NB4 (cell line): ENCODE data around the gene TSTD1.

Experiments
- TF ChIP-seq, protein P1 (sequence below): IDR thresholded peaks from one replicate; pipeline ENCODE4 v1.5.1; 2012; ENCODE audit warnings: low read depth, low read length
- TF ChIP-seq, protein P2 (sequence below): IDR thresholded peaks from 2 replicates; pipeline ENCODE4 v1.6.1; 2011; ENCODE audit warnings: low read depth, low read length

DNA sequence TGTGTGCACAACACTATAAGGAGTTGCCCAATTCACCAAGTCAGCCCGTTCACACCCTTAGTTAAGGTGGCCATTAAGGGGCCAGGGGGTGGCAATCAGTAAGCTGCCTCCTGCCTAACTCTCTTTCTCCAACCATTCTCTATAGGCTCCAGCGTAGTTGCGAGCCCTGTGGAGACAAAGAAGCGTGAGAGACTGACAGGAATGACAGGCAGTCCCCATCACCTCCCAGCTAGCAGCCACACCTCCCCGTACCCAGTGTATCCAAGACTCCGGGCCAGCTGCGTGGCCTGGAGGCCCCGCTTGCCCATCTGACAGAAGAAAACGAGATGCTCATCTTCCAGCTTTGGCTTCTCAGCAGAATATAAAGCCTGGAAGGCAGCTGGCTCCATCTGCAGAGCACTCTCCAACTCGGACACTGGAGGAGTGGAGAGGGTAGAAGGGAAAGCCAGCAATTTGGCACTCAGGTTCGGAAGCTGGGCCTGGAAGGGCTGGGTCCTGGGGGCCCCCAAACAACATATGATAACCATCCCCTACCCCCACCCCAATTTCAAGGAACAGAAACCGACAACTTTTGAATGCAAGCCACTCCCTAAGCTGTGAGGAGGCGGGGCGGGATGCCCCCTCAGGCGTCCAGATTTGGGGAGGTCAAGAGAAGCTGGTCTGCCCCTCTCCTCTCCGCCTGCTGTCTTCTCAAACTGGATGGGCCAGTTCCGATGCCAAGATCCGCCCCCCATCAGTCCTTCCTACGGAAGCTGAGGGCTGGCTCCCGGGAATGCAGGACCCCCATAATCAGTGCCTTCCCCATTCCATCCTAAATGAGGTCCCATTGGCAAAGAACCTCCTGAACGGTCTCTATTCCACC, 872 bp downstream of the TSTD1 start:
- TF ChIP-seq, protein P1, sequence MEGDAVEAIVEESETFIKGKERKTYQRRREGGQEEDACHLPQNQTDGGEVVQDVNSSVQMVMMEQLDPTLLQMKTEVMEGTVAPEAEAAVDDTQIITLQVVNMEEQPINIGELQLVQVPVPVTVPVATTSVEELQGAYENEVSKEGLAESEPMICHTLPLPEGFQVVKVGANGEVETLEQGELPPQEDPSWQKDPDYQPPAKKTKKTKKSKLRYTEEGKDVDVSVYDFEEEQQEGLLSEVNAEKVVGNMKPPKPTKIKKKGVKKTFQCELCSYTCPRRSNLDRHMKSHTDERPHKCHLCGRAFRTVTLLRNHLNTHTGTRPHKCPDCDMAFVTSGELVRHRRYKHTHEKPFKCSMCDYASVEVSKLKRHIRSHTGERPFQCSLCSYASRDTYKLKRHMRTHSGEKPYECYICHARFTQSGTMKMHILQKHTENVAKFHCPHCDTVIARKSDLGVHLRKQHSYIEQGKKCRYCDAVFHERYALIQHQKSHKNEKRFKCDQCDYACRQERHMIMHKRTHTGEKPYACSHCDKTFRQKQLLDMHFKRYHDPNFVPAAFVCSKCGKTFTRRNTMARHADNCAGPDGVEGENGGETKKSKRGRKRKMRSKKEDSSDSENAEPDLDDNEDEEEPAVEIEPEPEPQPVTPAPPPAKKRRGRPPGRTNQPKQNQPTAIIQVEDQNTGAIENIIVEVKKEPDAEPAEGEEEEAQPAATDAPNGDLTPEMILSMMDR = no peak
- TF ChIP-seq, protein P2, sequence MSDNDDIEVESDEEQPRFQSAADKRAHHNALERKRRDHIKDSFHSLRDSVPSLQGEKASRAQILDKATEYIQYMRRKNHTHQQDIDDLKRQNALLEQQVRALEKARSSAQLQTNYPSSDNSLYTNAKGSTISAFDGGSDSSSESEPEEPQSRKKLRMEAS = no peak
